ENCODE measurements around the gene SRI. TPM values are rescaled to one million over a fixed set of nuclear protein-coding genes. Genes with fewer than 3 reads are reported as not detected.
"Not testable (repeated sequence)": the region's sequence is repeated elsewhere in the genome, so short reads cannot be mapped to it uniquely, and the experiment has no call there.

SRI gene
- total RNA-seq, 1 donor from 2014 or later = 99.9 TPM

- no peak for TF ChIP-seq CTCF (IDR thresholded peaks at IDR 0.05)
- H3K4me1 Mint-ChIP-seq (ENCODE audit: low read depth) = no peaks in the 10 kb centered on the region
- no peaks in the 10 kb centered on the region for H3K9me3 Mint-ChIP-seq (ENCODE audit: low read depth)
- no peaks in the 10 kb centered on the region for H3K36me3 Mint-ChIP-seq (ENCODE audit: low read depth)
- DNase-seq (ENCODE audit: low spot score) = no peak
- no peak overlapping the region for H3K4me3 Mint-ChIP-seq (ENCODE audit: unreplicated experiment)
- H3K27me3 Mint-ChIP-seq (ENCODE audit: low read depth) = peaks cover 2% of the 10 kb centered on the region
- H3K27ac Mint-ChIP-seq (ENCODE audit: unreplicated experiment) = no peak overlapping the region
Measured at GRCh38 chr7:88262562-88262961, 42.7 kb upstream of the SRI start.

- no peak for DNase-seq (ENCODE audit: low spot score)
- Mint-ChIP-seq H3K36me3 (ENCODE audit: low read depth) (no peaks in the 10 kb centered on the region), H3K4me3 (ENCODE audit: unreplicated experiment) (no peak overlapping the region), H3K4me1 (ENCODE audit: low read depth) (no peaks in the 10 kb centered on the region), H3K27ac (ENCODE audit: unreplicated experiment) (no peak overlapping the region), H3K27me3 (ENCODE audit: low read depth) (peaks cover 6% of the 10 kb centered on the region), H3K9me3 (ENCODE audit: low read depth) (no peaks in the 10 kb centered on the region)
- no peak for TF ChIP-seq CTCF (IDR thresholded peaks at IDR 0.05)
Measured at GRCh38 chr7:88260719-88261118, 40.9 kb upstream of the SRI start.

GRCh38 chr7:88259656-88260380 lies 40.0 kb upstream of the SRI start:
- no peak overlapping the region for H3K4me3 Mint-ChIP-seq (ENCODE audit: unreplicated experiment)
- TF ChIP-seq CTCF (IDR thresholded peaks at IDR 0.05) = no peak
- DNase-seq (ENCODE audit: low spot score) = no peak
- H3K36me3 Mint-ChIP-seq (ENCODE audit: low read depth) = no peaks in the 10 kb centered on the region
- H3K9me3 Mint-ChIP-seq (ENCODE audit: low read depth) = peaks cover under 1% of the 10 kb centered on the region
- no peaks in the 10 kb centered on the region for H3K4me1 Mint-ChIP-seq (ENCODE audit: low read depth)
- no peak overlapping the region for H3K27ac Mint-ChIP-seq (ENCODE audit: unreplicated experiment)
- peaks cover 6% of the 10 kb centered on the region for H3K27me3 Mint-ChIP-seq (ENCODE audit: low read depth)

GRCh38 chr7:88258296-88258695 lies 38.5 kb upstream of the SRI start:
- peaks cover 16% of the 10 kb centered on the region for H3K9me3 Mint-ChIP-seq (ENCODE audit: low read depth)
- H3K27ac Mint-ChIP-seq (ENCODE audit: unreplicated experiment); H3K4me3 Mint-ChIP-seq (ENCODE audit: unreplicated experiment); H3K27me3 Mint-ChIP-seq (ENCODE audit: low read depth); DNase-seq (ENCODE audit: low spot score); H3K4me1 Mint-ChIP-seq (ENCODE audit: low read depth); H3K36me3 Mint-ChIP-seq (ENCODE audit: low read depth): not testable (repeated sequence)

GRCh38 chr7:88256906-88257305 lies 37.1 kb upstream of the SRI start:
- H3K27ac Mint-ChIP-seq (ENCODE audit: unreplicated experiment) = no peak overlapping the region
- peaks cover 6% of the 10 kb centered on the region for H3K27me3 Mint-ChIP-seq (ENCODE audit: low read depth)
- TF ChIP-seq CTCF (IDR thresholded peaks at IDR 0.05) = no peak
- no peaks in the 10 kb centered on the region for H3K36me3 Mint-ChIP-seq (ENCODE audit: low read depth)
- H3K4me1 Mint-ChIP-seq (ENCODE audit: low read depth) = no peaks in the 10 kb centered on the region
- no peak for DNase-seq (ENCODE audit: low spot score)
- H3K9me3 Mint-ChIP-seq (ENCODE audit: low read depth) = peaks cover 18% of the 10 kb centered on the region
- H3K4me3 Mint-ChIP-seq (ENCODE audit: unreplicated experiment) = no peak overlapping the region
